Left colon (tissue), 2 donors: ENCODE results near the gene CCL18. TPM values are rescaled to one million over a fixed set of nuclear protein-coding genes. Genes with fewer than 3 reads are reported as not detected.
A peak's percentile ranks its signal among the peaks of the same experiment; 100 is the strongest.
"Not testable (repeated sequence)": the region's sequence is repeated elsewhere in the genome, so short reads cannot be mapped to it uniquely, and the experiment has no call there.

Source experiments
- ATAC-seq: fragments of 200-7000 bp; cut with Tn5 transposase; one replicate; pipeline ENCODE4 v1.9.1; 2020; ENCODE audit warnings: mild to moderate bottlenecking, moderate library complexity
- DNase-seq, 2 donors: peaks; one replicate each; pipeline ENCODE4 v3.0.0-alpha.2; 2020
- intact Hi-C, 2 donors: fragments of 100-400 bp; cut with DNase I in 1 of 2; cut with micrococcal nuclease in 1 of 2; formaldehyde crosslinking; loops; one replicate each; pipeline versions ENCODE4 v1.11.2 to v1.14.0; 2022; cut with DNase I, micrococcal nuclease
- total RNA-seq, 2 donors: library from RNA; stranded (reverse); fragmentation: NEBNext Ultra II Directional; extraction: Animal tissue kit (Norgen Biotek cat#: 25700); gene quantifications; one replicate each; pipeline ENCODE4 v1.2.1, GENCODE V29; 2021
- donor health status: DM: no; HTN: no; CAD: no.
- donor health status: DM: yes; HTN: yes; CAD: no.

Gene CCL18
- total RNA-seq, 2 donors from 2014 or later, result 0.85 to 1.2 TPM

GRCh38 chr17:36068524-36068923 lies 4.5 kb downstream of the CCL18 start:
- no peak for ATAC-seq
- DNase-seq, result no peak
- intact Hi-C loops, result no loop called here

- intact Hi-C loops, result no loop called here
- no peak for ATAC-seq
- DNase-seq, result no peak
Measured at GRCh38 chr17:36069136-36069535, 5.1 kb downstream of the CCL18 start.

GRCh38 chr17:36070427-36070826 lies 6.4 kb downstream of the CCL18 start:
- intact Hi-C loops, result no loop called here
- DNase-seq (no peak), ATAC-seq (no peak)

GRCh38 chr17:36071751-36072150 lies 7.7 kb downstream of the CCL18 start:
- intact Hi-C loops, result no loop called here
- no peak for ATAC-seq
- DNase-seq, result no peak

- DNase-seq (peak in 1 of 2 donors; percentile 68), ATAC-seq (peak; percentile 63)
- intact Hi-C loops, result no loop called here
Measured at GRCh38 chr17:36072431-36073121, 8.5 kb downstream of the CCL18 start.

- DNase-seq (no peak), ATAC-seq (no peak)
- intact Hi-C loops, result no loop called here
Measured at GRCh38 chr17:36074365-36074764, 10.3 kb downstream of the CCL18 start.

GRCh38 chr17:36081681-36082471 lies 17.8 kb downstream of the CCL18 start:
- intact Hi-C loops, ATAC-seq, DNase-seq: not testable (repeated sequence)

- DNase-seq, result peak in 1 of 2 donors; percentile 37
- intact Hi-C loops, result not testable (repeated sequence)
- peak; percentile 25 for ATAC-seq
Measured at GRCh38 chr17:36082482-36083120, 18.5 kb downstream of the CCL18 start.

GRCh38 chr17:36083691-36084090 lies 19.6 kb downstream of the CCL18 start:
- intact Hi-C loops, result not testable (repeated sequence)

GRCh38 chr17:36085765-36086164 lies 21.7 kb downstream of the CCL18 start:
- DNase-seq (no peak), ATAC-seq (peak; percentile 47)
- intact Hi-C loops, result no loop called here

More at GRCh38 chr17:36083691-36084090, 19.6 kb downstream of the CCL18 start:
- not testable (repeated sequence) for DNase-seq, ATAC-seq

GRCh38 chr17:36086791-36087190 lies 22.7 kb downstream of the CCL18 start:
- DNase-seq (no peak), ATAC-seq (no peak)
- intact Hi-C loops, result no loop called here

GRCh38 chr17:36087471-36087870 lies 23.4 kb downstream of the CCL18 start:
- intact Hi-C loops, DNase-seq: not testable (repeated sequence)
- ATAC-seq, result peak; percentile 59

GRCh38 chr17:36087897-36088572 lies 24.0 kb downstream of the CCL18 start:
- DNase-seq, intact Hi-C loops, ATAC-seq: not testable (repeated sequence)

GRCh38 chr17:36088670-36089338 lies 24.7 kb downstream of the CCL18 start:
- no peak for ATAC-seq

GRCh38 chr17:36089339-36089865 lies 25.3 kb downstream of the CCL18 start:
- DNase-seq (no peak), ATAC-seq (no peak)
- intact Hi-C loops, result no loop called here

More at GRCh38 chr17:36088670-36089338, 24.7 kb downstream of the CCL18 start:
- intact Hi-C loops, result no loop called here
- DNase-seq, result no peak

- DNase-seq (peak in 1 of 2 donors; percentile 23), ATAC-seq (peak; percentile 29)
Measured at GRCh38 chr17:36089888-36090836, 26.1 kb downstream of the CCL18 start, which contains the start of gene CCL3. TSS of gene CCL3 (minus strand) at chr17:36090143. CDS start at chr17:36090058, 85 bp downstream.

GRCh38 chr17:36092230-36092629 lies 28.2 kb downstream of the CCL18 start:
- intact Hi-C loops, result no loop called here
- DNase-seq (no peak), ATAC-seq (no peak)

More at GRCh38 chr17:36089888-36090836, 26.1 kb downstream of the CCL18 start, which contains the start of gene CCL3:
- intact Hi-C loops, result no loop called here
